MCF 10A (cell line): Measurements from ENCODE around the gene KCNH4. TPM values are rescaled to one million over a fixed set of nuclear protein-coding genes. Genes with fewer than 3 reads are reported as not detected.

Source experiments
- BruUV-seq: library from RNA; stranded (reverse); fragments of 400-500 nt; replicated peaks from 2 replicates; lab custom pipeline; 2021; lab: Mats Ljungman, UMichigan
- CTCF ChIA-PET: fragments of 300-600 bp; sonication (Branson Sonifier 250); formaldehyde crosslinking; extraction: SDS; loops from one replicate; lab custom pipeline; 2021; ENCODE audit warnings: antibody characterized with exemption, inconsistent platforms; lab: Yijun Ruan, JAX
- POLR2A ChIA-PET: fragments of 300-600, 350-650 bp; sonication (Branson Sonifier 250); formaldehyde crosslinking; extraction: SDS; loops from one replicate; lab custom pipeline; 2020; ENCODE audit warnings: antibody characterized with exemption, inconsistent platforms; lab: Yijun Ruan, JAX
- DNase-seq: peaks from one replicate; pipeline ENCODE4 v3.0.0-alpha.2; 2018; ENCODE audit not compliant: unreplicated experiment
- H3K27ac Mint-ChIP-seq: one replicate; pipeline ENCODE4 v1.8.0; 2022; ENCODE audit warnings: mild to moderate bottlenecking, low read depth, mixed read lengths; ENCODE audit not compliant: unreplicated experiment
- H3K27me3 Mint-ChIP-seq: one replicate; pipeline ENCODE4 v1.8.0; 2022; ENCODE audit warnings: mixed read lengths; ENCODE audit not compliant: insufficient read depth, unreplicated experiment
- H3K36me3 Mint-ChIP-seq: one replicate; pipeline ENCODE4 v1.8.0; 2022; ENCODE audit warnings: mild to moderate bottlenecking, moderate library complexity, mixed read lengths; ENCODE audit not compliant: insufficient read depth, unreplicated experiment
- H3K4me1 Mint-ChIP-seq: one replicate; pipeline ENCODE4 v1.8.0; 2022; ENCODE audit warnings: mixed read lengths; ENCODE audit not compliant: insufficient read depth, unreplicated experiment
- H3K4me3 Mint-ChIP-seq: one replicate; pipeline ENCODE4 v1.8.0; 2022; ENCODE audit warnings: mild to moderate bottlenecking, moderate library complexity, mixed read lengths; ENCODE audit not compliant: unreplicated experiment
- H3K9me3 Mint-ChIP-seq: one replicate; pipeline ENCODE4 v1.8.0; 2022; ENCODE audit warnings: mixed read lengths; ENCODE audit not compliant: unreplicated experiment
- CTCF ChIP-seq: fragments of 200-600 bp; IDR thresholded peaks from one replicate; pipeline ENCODE4 v1.8.0; 2022; ENCODE audit warnings: antibody characterized with exemption, mild to moderate bottlenecking; ENCODE audit not compliant: unreplicated experiment
- intact Hi-C: fragments of 100-400 bp; cut with micrococcal nuclease; formaldehyde crosslinking; loops from 2 replicates; pipeline ENCODE4 v1.14.1; 2022
- total RNA-seq: library from RNA; stranded (reverse); gene quantifications from 2 replicates; pipeline ENCODE4 v1.2.3, GENCODE V29; 2022

KCNH4 gene
- total RNA-seq, 1 experiment from 2014 or later: not detected

GRCh38 chr17:42177684-42178083, 3.3 kb downstream of the KCNH4 start:
- Mint-ChIP-seq H3K9me3 (no peaks in the 10 kb centered on the region), H3K36me3 (no peaks in the 10 kb centered on the region), H3K4me3 (no peak overlapping the region), H3K27me3 (peaks cover 26% of the 10 kb centered on the region), H3K4me1 (no peaks in the 10 kb centered on the region), H3K27ac (no peak overlapping the region)
- no TSS peak for BruUV-seq
- DNase-seq: no peak
- no peak for TF ChIP-seq CTCF
- POLR2A ChIA-PET: no interaction called here
- intact Hi-C loops: no loop called here
- CTCF ChIA-PET: no interaction called here

GRCh38 chr17:42174126-42174783, 6.7 kb downstream of the KCNH4 start:
- no peak for TF ChIP-seq CTCF
- H3K27me3 Mint-ChIP-seq: peaks cover 46% of the 10 kb centered on the region
- BruUV-seq: no TSS peak
- intact Hi-C loops: no loop called here
- H3K36me3 Mint-ChIP-seq: no peaks in the 10 kb centered on the region
- DNase-seq: no peak
- ChIA-PET CTCF (no interaction called here), POLR2A (no interaction called here)
- no peak overlapping the region for H3K27ac Mint-ChIP-seq
- H3K4me1 Mint-ChIP-seq: no peaks in the 10 kb centered on the region
- no peak overlapping the region for H3K4me3 Mint-ChIP-seq
- no peaks in the 10 kb centered on the region for H3K9me3 Mint-ChIP-seq

GRCh38 chr17:42171831-42172230, 9.1 kb downstream of the KCNH4 start:
- H3K36me3 Mint-ChIP-seq: no peaks in the 10 kb centered on the region
- BruUV-seq: no TSS peak
- DNase-seq: no peak
- ChIA-PET POLR2A (interaction anchor here (0.6 to 0.9 kb wide), 2 partner anchors 18 to 437 kb away, joined by 3 read pairs; no protein-coding TSS in a partner anchor), CTCF (no interaction called here)
- H3K27me3 Mint-ChIP-seq: peaks cover 46% of the 10 kb centered on the region
- H3K4me3 Mint-ChIP-seq: no peak overlapping the region
- no peaks in the 10 kb centered on the region for H3K9me3 Mint-ChIP-seq
- intact Hi-C loops: no loop called here
- no peak overlapping the region for H3K27ac Mint-ChIP-seq
- no peak for TF ChIP-seq CTCF
- no peaks in the 10 kb centered on the region for H3K4me1 Mint-ChIP-seq

- no peaks in the 10 kb centered on the region for H3K9me3 Mint-ChIP-seq
- H3K27ac Mint-ChIP-seq: no peak overlapping the region
- peaks cover 29% of the 10 kb centered on the region for H3K27me3 Mint-ChIP-seq
These were observed 11.6 kb downstream of the KCNH4 start for GRCh38 chr17:42169351-42169750.

More at GRCh38 chr17:42169351-42169750, 11.6 kb downstream of the KCNH4 start:
- BruUV-seq: no TSS peak
- H3K4me3 Mint-ChIP-seq: no peak overlapping the region
- POLR2A ChIA-PET: no interaction called here
- no peak for TF ChIP-seq CTCF
- no peaks in the 10 kb centered on the region for H3K4me1 Mint-ChIP-seq
- DNase-seq: no peak
- H3K36me3 Mint-ChIP-seq: no peaks in the 10 kb centered on the region
- CTCF ChIA-PET: no interaction called here
- intact Hi-C loops: no loop called here
